H9 (cell line): ENCODE results near the gene FANCE. TPM values are rescaled to one million over a fixed set of nuclear protein-coding genes. Genes with fewer than 3 reads are reported as not detected.

ENCODE experiments used
- DNase-seq: peaks from one replicate; pipeline ENCODE4 v3.0.0-alpha.2; 2017
- H2AFZ ChIP-seq: one replicate; pipeline ENCODE4 v1.6.1; 2013; ENCODE audit warnings: mild to moderate bottlenecking, low read length, control low read depth, moderate library complexity
- H2AK5ac ChIP-seq: 2 replicates; pipeline ENCODE4 v1.6.1; 2013; ENCODE audit warnings: low read length, control low read depth, mixed read lengths; ENCODE audit not compliant: insufficient read length
- H2BK120ac ChIP-seq: one replicate; pipeline ENCODE4 v1.6.1; 2013; ENCODE audit warnings: low read depth, mild to moderate bottlenecking, low read length, control low read depth, inconsistent platforms; ENCODE audit not compliant: poor library complexity, severe bottlenecking
- H2BK12ac ChIP-seq: 2 replicates; pipeline ENCODE4 v1.6.1; 2013; ENCODE audit warnings: low read length, control low read depth, mixed read lengths, low read depth; ENCODE audit not compliant: insufficient read length
- H2BK15ac ChIP-seq: 2 replicates; pipeline ENCODE4 v1.6.1; 2013; ENCODE audit warnings: low read depth, low read length, control low read depth
- H2BK20ac ChIP-seq: one replicate; pipeline ENCODE4 v1.6.1; 2013; ENCODE audit warnings: low read depth, mild to moderate bottlenecking, low read length, control low read depth, inconsistent platforms; ENCODE audit not compliant: poor library complexity, severe bottlenecking
- H2BK5ac ChIP-seq: 2 replicates; pipeline ENCODE4 v1.6.1; 2013; ENCODE audit warnings: low read length, control low read depth, mixed read lengths; ENCODE audit not compliant: insufficient read length
- H3K14ac ChIP-seq: 2 replicates; pipeline ENCODE4 v1.6.1; 2013; ENCODE audit warnings: low read length, control low read depth; ENCODE audit not compliant: insufficient read depth
- H3K18ac ChIP-seq: 2 replicates; pipeline ENCODE4 v1.6.1; 2013; ENCODE audit warnings: low read depth, mild to moderate bottlenecking, mixed read lengths, low read length, control low read depth; ENCODE audit not compliant: insufficient read length
- H3K23ac ChIP-seq: 2 replicates; pipeline ENCODE4 v1.6.1; 2013; ENCODE audit warnings: low read length, control low read depth, mixed read lengths, low read depth; ENCODE audit not compliant: insufficient read length
- H3K23me2 ChIP-seq: 2 replicates; pipeline ENCODE4 v1.6.1; 2013; ENCODE audit warnings: low read depth, mild to moderate bottlenecking, mixed read lengths, low read length, control low read depth; ENCODE audit not compliant: insufficient read length, poor library complexity, severe bottlenecking
- H3K27ac ChIP-seq: 2 replicates; pipeline ENCODE4 v1.5.1; 2013; ENCODE audit warnings: low read length, control low read depth, mixed read lengths, low read depth; ENCODE audit not compliant: insufficient read length
- H3K27me3 ChIP-seq: 2 replicates; pipeline ENCODE4 v1.6.1; 2013; ENCODE audit warnings: low read length, control low read depth, inconsistent platforms; ENCODE audit not compliant: insufficient read depth
- H3K4ac ChIP-seq: 2 replicates; pipeline ENCODE4 v1.6.1; 2013; ENCODE audit warnings: low read depth, mild to moderate bottlenecking, control low read depth, inconsistent platforms, low read length, moderate library complexity
- H3K4me1 ChIP-seq: 2 replicates; pipeline ENCODE4 v1.6.1; 2013; ENCODE audit warnings: low read length, control low read depth, inconsistent platforms; ENCODE audit not compliant: insufficient read depth
- H3K4me2 ChIP-seq: 2 replicates; pipeline ENCODE4 v1.6.1; 2013; ENCODE audit warnings: low read length, control low read depth, mixed read lengths; ENCODE audit not compliant: insufficient read length, insufficient read depth
- H3K56ac ChIP-seq: 2 replicates; pipeline ENCODE4 v1.6.1; 2013; ENCODE audit warnings: low read depth, mild to moderate bottlenecking, mixed read lengths, low read length, control low read depth; ENCODE audit not compliant: insufficient read length
- H3K79me1 ChIP-seq: 2 replicates; pipeline ENCODE4 v1.6.1; 2013; ENCODE audit warnings: low read depth, mild to moderate bottlenecking, moderate library complexity, low read length, control low read depth, inconsistent platforms; ENCODE audit not compliant: insufficient read depth, poor library complexity, severe bottlenecking
- H3K79me2 ChIP-seq: 2 replicates; pipeline ENCODE4 v1.6.1; 2013; ENCODE audit warnings: low read length, control low read depth, inconsistent platforms; ENCODE audit not compliant: insufficient read depth
- H3K9ac ChIP-seq: 2 replicates; pipeline ENCODE4 v1.6.1; 2013; ENCODE audit warnings: low read length, control low read depth, mixed read lengths; ENCODE audit not compliant: insufficient read length; ENCODE audit errors: extremely low read depth
- H3K9me3 ChIP-seq: one replicate; pipeline ENCODE4 v1.6.1; 2013; ENCODE audit warnings: low read depth, low read length, inconsistent platforms; ENCODE audit not compliant: control insufficient read depth
- H3T11ph ChIP-seq: one replicate; pipeline ENCODE4 v1.6.1; 2013; ENCODE audit warnings: mild to moderate bottlenecking, low read length, control low read depth, inconsistent platforms
- H4K20me1 ChIP-seq: one replicate; pipeline ENCODE4 v1.6.1; 2013; ENCODE audit not compliant: control insufficient read depth, insufficient read length, insufficient read depth
- H4K5ac ChIP-seq: 2 replicates; pipeline ENCODE4 v1.6.1; 2013; ENCODE audit warnings: low read depth, mild to moderate bottlenecking, mixed read lengths, low read length, control low read depth; ENCODE audit not compliant: insufficient read length
- H4K8ac ChIP-seq: replicated peaks from 2 replicates; pipeline ENCODE4 v1.6.1; 2013; ENCODE audit warnings: low read length, control low read depth, mixed read lengths, low read depth; ENCODE audit not compliant: insufficient read length
- H4K91ac ChIP-seq: 2 replicates; pipeline ENCODE4 v1.6.1; 2013; ENCODE audit warnings: low read depth, mild to moderate bottlenecking, moderate library complexity, mixed read lengths, low read length, control low read depth; ENCODE audit not compliant: insufficient read length
- H3K27ac Mint-ChIP-seq, 3 experiments: 2 replicates in 2 of 3; 3 replicates in 1 of 3; pipeline ENCODE4 v1.8.0; 2020 to 2021; ENCODE audit warnings: mixed read lengths in 3 of 3, mild to moderate bottlenecking in 1 of 3, moderate library complexity in 1 of 3
- H3K27me3 Mint-ChIP-seq: 2 replicates; pipeline ENCODE4 v1.8.0; 2021; ENCODE audit warnings: low read depth, mild to moderate bottlenecking, moderate library complexity, mixed read lengths
- H3K36me3 Mint-ChIP-seq, 3 experiments: 2 replicates in 2 of 3; 3 replicates in 1 of 3; pipeline ENCODE4 v1.8.0; 2020 to 2021; ENCODE audit warnings: low read depth in 3 of 3, mixed read lengths in 3 of 3; ENCODE audit not compliant: insufficient read depth in 1 of 3
- H3K4me1 Mint-ChIP-seq, 2 experiments: 2 replicates each; pipeline ENCODE4 v1.8.0; 2020; ENCODE audit warnings: mixed read lengths in 2 of 2
- H3K4me3 Mint-ChIP-seq, 2 experiments: 2 replicates in 1 of 2; 3 replicates in 1 of 2; pipeline ENCODE4 v1.8.0; 2020 to 2021; ENCODE audit warnings: mild to moderate bottlenecking in 2 of 2, mixed read lengths in 2 of 2, moderate library complexity in 1 of 2
- H3K9me3 Mint-ChIP-seq, 2 experiments: 2 replicates in 1 of 2; 3 replicates in 1 of 2; pipeline ENCODE4 v1.8.0; 2020; ENCODE audit warnings: mild to moderate bottlenecking in 2 of 2, mixed read lengths in 2 of 2, moderate library complexity in 1 of 2
- WGBS: extraction: QIAGEN DNeasy Blood & Tissue Kit; methylation state at CpG from one replicate; pipeline ENCODE4 v1.1.7; 2013; ENCODE audit warnings: missing lambda C conversion rate, low lambda C conversion rate, mixed read lengths; ENCODE audit not compliant: insufficient read length; ENCODE audit errors: extremely low coverage; 5-methylcytosine and 5-hydroxymethylcytosine counted together
- total RNA-seq: library from RNA; stranded (reverse); gene quantifications from 2 replicates; pipeline ENCODE4 v1.2.1, GENCODE V29; 2021
- TF ChIP-seq, protein P1 (sequence below): fragments of 200-600 bp; sonication (generic); conservative IDR thresholded peaks from 3 replicates; pipeline ENCODE4 v1.8.0; 2021; ENCODE audit warnings: antibody characterized with exemption, mild to moderate bottlenecking

The FANCE gene
- total RNA-seq, 1 experiment from 2014 or later, result 8.4 TPM

DNA sequence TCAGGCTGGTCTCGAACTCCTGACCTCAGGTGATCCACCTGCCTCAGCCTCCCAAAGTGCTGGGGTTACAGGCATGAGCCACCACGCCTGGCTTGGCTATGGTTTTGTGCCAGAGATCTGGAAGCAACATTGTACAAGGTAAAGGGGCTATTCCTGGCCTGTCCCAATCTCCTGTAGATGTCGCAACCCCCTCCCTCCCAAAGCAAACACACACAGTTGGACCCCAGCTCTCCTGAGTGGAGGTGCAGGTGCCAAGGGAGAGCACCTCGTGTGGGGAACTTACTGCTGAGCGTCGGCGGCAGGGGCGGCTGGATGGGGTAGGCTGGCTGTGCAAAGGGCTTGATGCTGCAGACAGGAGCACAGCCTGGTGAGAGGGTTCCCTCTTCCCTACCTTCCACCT lies 24.9 kb downstream of the FANCE start:
- H2AK5ac ChIP-seq, result no peak overlapping the region
- H2BK15ac ChIP-seq, result no peak overlapping the region
- H4K20me1 ChIP-seq, result no peaks in the 10 kb centered on the region
- no peaks in the 10 kb centered on the region for H3K9me3 Mint-ChIP-seq
- no peaks in the 10 kb centered on the region for H3K4me1 ChIP-seq
- H4K5ac ChIP-seq, result no peak overlapping the region
- no peak overlapping the region; a peak in 1 of 5 replicates for H3K4me3 Mint-ChIP-seq
- H2BK20ac ChIP-seq, result no peak overlapping the region
- no peaks in the 10 kb centered on the region for H3K27me3 ChIP-seq
- WGBS, result no CpG with 5 or more reads among the region's 8 CpGs
- no peak for DNase-seq
- H3K23ac ChIP-seq, result no peak overlapping the region
- no peak overlapping the region for H3K4ac ChIP-seq
- H3K9me3 ChIP-seq, result no peaks in the 10 kb centered on the region
- H3K27ac ChIP-seq, result no peak overlapping the region
- H2BK120ac ChIP-seq, result no peak overlapping the region
- peaks cover 15 to 63% (median 52%) of the 10 kb centered on the region in 3 experiments for H3K36me3 Mint-ChIP-seq
- H2BK12ac ChIP-seq, result no peak overlapping the region
- no peak overlapping the region for H3K56ac ChIP-seq
- no peak overlapping the region for H4K8ac ChIP-seq
- peaks cover 1% of the 10 kb centered on the region; the same call in 1 of the 2 replicates for H3K27me3 Mint-ChIP-seq
- H3K14ac ChIP-seq, result no peak overlapping the region
- no peak overlapping the region for H3T11ph ChIP-seq
- H3K4me2 ChIP-seq, result no peak overlapping the region
- TF ChIP-seq, protein P1, sequence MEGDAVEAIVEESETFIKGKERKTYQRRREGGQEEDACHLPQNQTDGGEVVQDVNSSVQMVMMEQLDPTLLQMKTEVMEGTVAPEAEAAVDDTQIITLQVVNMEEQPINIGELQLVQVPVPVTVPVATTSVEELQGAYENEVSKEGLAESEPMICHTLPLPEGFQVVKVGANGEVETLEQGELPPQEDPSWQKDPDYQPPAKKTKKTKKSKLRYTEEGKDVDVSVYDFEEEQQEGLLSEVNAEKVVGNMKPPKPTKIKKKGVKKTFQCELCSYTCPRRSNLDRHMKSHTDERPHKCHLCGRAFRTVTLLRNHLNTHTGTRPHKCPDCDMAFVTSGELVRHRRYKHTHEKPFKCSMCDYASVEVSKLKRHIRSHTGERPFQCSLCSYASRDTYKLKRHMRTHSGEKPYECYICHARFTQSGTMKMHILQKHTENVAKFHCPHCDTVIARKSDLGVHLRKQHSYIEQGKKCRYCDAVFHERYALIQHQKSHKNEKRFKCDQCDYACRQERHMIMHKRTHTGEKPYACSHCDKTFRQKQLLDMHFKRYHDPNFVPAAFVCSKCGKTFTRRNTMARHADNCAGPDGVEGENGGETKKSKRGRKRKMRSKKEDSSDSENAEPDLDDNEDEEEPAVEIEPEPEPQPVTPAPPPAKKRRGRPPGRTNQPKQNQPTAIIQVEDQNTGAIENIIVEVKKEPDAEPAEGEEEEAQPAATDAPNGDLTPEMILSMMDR, result no peak
- peaks cover 3 to 17% of the 10 kb centered on the region in 2 experiments for H3K4me1 Mint-ChIP-seq
- H3K27ac Mint-ChIP-seq, result peak overlapping the region in 1 of 3 experiments; percentile 35; a peak in 3 of 7 replicates
- no peak overlapping the region for H2AFZ ChIP-seq
- H3K79me1 ChIP-seq, result no peaks in the 10 kb centered on the region
- no peak overlapping the region for H2BK5ac ChIP-seq
- H3K9ac ChIP-seq, result no peak overlapping the region
- H3K18ac ChIP-seq, result no peak overlapping the region
- no peaks in the 10 kb centered on the region for H3K79me2 ChIP-seq
- H4K91ac ChIP-seq, result no peak overlapping the region
- H3K23me2 ChIP-seq, result no peaks in the 10 kb centered on the region
